Measurements from ENCODE around the gene SELENOF.

GRCh38 chr1:86916752-86917151 is 2.8 kb upstream of the SELENOF start:
- TF ChIP-seq POLR2A (IDR thresholded peaks at IDR 0.05) (no peak), CTCF (IDR thresholded peaks at IDR 0.05) (no peak), EP300 (IDR thresholded peaks at IDR 0.05) (no peak), POLR2AphosphoS5 (IDR thresholded peaks at IDR 0.05) (no peak)
